DND-41 (cell line): ENCODE results near the gene SNAP29.

Experiments used
- EZH2 ChIP-seq: IDR thresholded peaks from 3 replicates; pipeline ENCODE4 v1.6.1; 2012; ENCODE audit warnings: borderline replicate concordance, low read depth, mild to moderate bottlenecking, moderate library complexity, low read length, inconsistent platforms; ENCODE audit not compliant: severe bottlenecking
- TF ChIP-seq, protein P1 (sequence below): IDR thresholded peaks from 2 replicates; pipeline ENCODE4 v1.5.1; 2012; ENCODE audit warnings: borderline replicate concordance, low read length, moderate library complexity, mild to moderate bottlenecking; ENCODE audit not compliant: poor library complexity, severe bottlenecking; ENCODE audit errors: extremely low read depth

DNA sequence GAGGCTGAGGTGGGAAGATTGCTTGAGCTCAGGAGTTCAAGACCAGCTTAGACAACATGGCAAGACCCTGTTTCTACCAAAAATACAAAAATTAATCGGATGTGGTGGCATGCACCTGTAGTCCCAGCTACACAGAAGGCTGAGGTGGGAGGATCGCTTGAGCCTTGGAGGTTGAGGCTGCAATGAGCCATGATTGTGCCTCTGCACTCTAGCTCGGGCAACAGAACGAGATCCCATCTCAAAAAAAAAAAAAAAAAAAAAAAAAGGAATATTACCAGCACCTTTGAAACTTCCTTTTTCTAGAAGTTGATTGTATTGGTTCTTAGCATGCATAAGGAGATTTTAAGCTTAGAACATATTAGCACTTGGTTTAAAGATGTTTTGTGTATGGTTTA is 69.8 kb downstream of the SNAP29 start:
- TF ChIP-seq, protein P1, sequence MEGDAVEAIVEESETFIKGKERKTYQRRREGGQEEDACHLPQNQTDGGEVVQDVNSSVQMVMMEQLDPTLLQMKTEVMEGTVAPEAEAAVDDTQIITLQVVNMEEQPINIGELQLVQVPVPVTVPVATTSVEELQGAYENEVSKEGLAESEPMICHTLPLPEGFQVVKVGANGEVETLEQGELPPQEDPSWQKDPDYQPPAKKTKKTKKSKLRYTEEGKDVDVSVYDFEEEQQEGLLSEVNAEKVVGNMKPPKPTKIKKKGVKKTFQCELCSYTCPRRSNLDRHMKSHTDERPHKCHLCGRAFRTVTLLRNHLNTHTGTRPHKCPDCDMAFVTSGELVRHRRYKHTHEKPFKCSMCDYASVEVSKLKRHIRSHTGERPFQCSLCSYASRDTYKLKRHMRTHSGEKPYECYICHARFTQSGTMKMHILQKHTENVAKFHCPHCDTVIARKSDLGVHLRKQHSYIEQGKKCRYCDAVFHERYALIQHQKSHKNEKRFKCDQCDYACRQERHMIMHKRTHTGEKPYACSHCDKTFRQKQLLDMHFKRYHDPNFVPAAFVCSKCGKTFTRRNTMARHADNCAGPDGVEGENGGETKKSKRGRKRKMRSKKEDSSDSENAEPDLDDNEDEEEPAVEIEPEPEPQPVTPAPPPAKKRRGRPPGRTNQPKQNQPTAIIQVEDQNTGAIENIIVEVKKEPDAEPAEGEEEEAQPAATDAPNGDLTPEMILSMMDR: no peak
- no peak for TF ChIP-seq EZH2
